Trophoblast cell (in vitro differentiated cells and primary cell): ENCODE results near the gene OR1F1.
"Not testable (repeated sequence)": the region's sequence is repeated elsewhere in the genome, so short reads cannot be mapped to it uniquely, and the experiment has no call there.

Experiments used
- DNase-seq, 2 donors: peaks; one replicate each; pipeline ENCODE4 v3.0.0-alpha.2; 2016
- H2AFZ ChIP-seq: 2 replicates; pipeline ENCODE4 v1.6.1; 2013; ENCODE audit warnings: low read length, moderate library complexity, mild to moderate bottlenecking; ENCODE audit not compliant: insufficient read depth, poor library complexity
- H2AK5ac ChIP-seq: 2 replicates; pipeline ENCODE4 v1.6.1; 2013; ENCODE audit warnings: mild to moderate bottlenecking, low read length
- H2BK120ac ChIP-seq: 2 replicates; pipeline ENCODE4 v1.6.1; 2013; ENCODE audit warnings: low read length, mild to moderate bottlenecking, moderate library complexity; ENCODE audit not compliant: insufficient read depth, poor library complexity
- H2BK12ac ChIP-seq: 2 replicates; pipeline ENCODE4 v1.6.1; 2013; ENCODE audit warnings: mild to moderate bottlenecking, low read length, moderate library complexity
- H2BK5ac ChIP-seq: 2 replicates; pipeline ENCODE4 v1.6.1; 2013; ENCODE audit warnings: low read length, low read depth, moderate library complexity, mild to moderate bottlenecking; ENCODE audit not compliant: poor library complexity
- H3K14ac ChIP-seq: 2 replicates; pipeline ENCODE4 v1.6.1; 2013; ENCODE audit warnings: mild to moderate bottlenecking, low read length
- H3K18ac ChIP-seq: 2 replicates; pipeline ENCODE4 v1.6.1; 2013; ENCODE audit warnings: mild to moderate bottlenecking, low read length
- H3K23ac ChIP-seq: 2 replicates; pipeline ENCODE4 v1.6.1; 2013; ENCODE audit warnings: low read length
- H3K27ac ChIP-seq: 2 replicates; pipeline ENCODE4 v1.5.1; 2013; ENCODE audit warnings: low read depth, mild to moderate bottlenecking, inconsistent platforms, low read length, moderate library complexity
- H3K27me3 ChIP-seq: 2 replicates; pipeline ENCODE4 v1.6.1; 2013; ENCODE audit warnings: inconsistent platforms, mild to moderate bottlenecking, low read length, moderate library complexity; ENCODE audit not compliant: insufficient read depth
- H3K36me3 ChIP-seq, 2 experiments: 1 replicate in 1 of 2; 2 replicates in 1 of 2; pipeline ENCODE4 v1.6.1; 2013; ENCODE audit warnings: low read length in 2 of 2, mild to moderate bottlenecking in 2 of 2, moderate library complexity in 1 of 2; ENCODE audit not compliant: insufficient read depth in 2 of 2, control insufficient read depth in 1 of 2
- H3K4ac ChIP-seq: 2 replicates; pipeline ENCODE4 v1.6.1; 2013; ENCODE audit warnings: low read depth, mild to moderate bottlenecking, low read length, moderate library complexity
- H3K4me1 ChIP-seq, 2 experiments: 1 replicate in 1 of 2; 2 replicates in 1 of 2; pipeline ENCODE4 v1.6.1; 2013; ENCODE audit warnings: low read length in 2 of 2, mild to moderate bottlenecking in 2 of 2, moderate library complexity in 1 of 2; ENCODE audit not compliant: insufficient read depth in 2 of 2, control insufficient read depth in 1 of 2
- H3K4me2 ChIP-seq: 2 replicates; pipeline ENCODE4 v1.6.1; 2013; ENCODE audit warnings: inconsistent platforms, mild to moderate bottlenecking, low read length, moderate library complexity
- H3K4me3 ChIP-seq: 2 replicates; pipeline ENCODE4 v1.5.1; 2013; ENCODE audit warnings: mild to moderate bottlenecking, low read depth, low read length, inconsistent platforms
- H3K79me1 ChIP-seq: one replicate; pipeline ENCODE4 v1.6.1; 2013; ENCODE audit warnings: low read length
- H3K79me2 ChIP-seq: 2 replicates; pipeline ENCODE4 v1.6.1; 2013; ENCODE audit warnings: low read length, mild to moderate bottlenecking; ENCODE audit not compliant: control insufficient read depth, insufficient read depth, poor library complexity
- H3K9ac ChIP-seq: 2 replicates; pipeline ENCODE4 v1.6.1; 2013; ENCODE audit warnings: mild to moderate bottlenecking, low read length
- H3K9me3 ChIP-seq: 2 replicates; pipeline ENCODE4 v1.6.1; 2013; ENCODE audit warnings: low read depth, mild to moderate bottlenecking, control low read depth, inconsistent platforms, low read length; ENCODE audit not compliant: insufficient read depth
- H4K12ac ChIP-seq: 2 replicates; pipeline ENCODE4 v1.6.1; 2013; ENCODE audit warnings: low read depth, mild to moderate bottlenecking, low read length, moderate library complexity
- H4K8ac ChIP-seq: 2 replicates; pipeline ENCODE4 v1.6.1; 2013; ENCODE audit warnings: low read depth, mild to moderate bottlenecking, low read length, moderate library complexity
- H4K91ac ChIP-seq: one replicate; pipeline ENCODE4 v1.6.1; 2013; ENCODE audit warnings: low read depth, mild to moderate bottlenecking, low read length, moderate library complexity
- WGBS: extraction: QIAGEN DNeasy Blood & Tissue Kit; methylation state at CpG from one replicate; pipeline ENCODE4 v1.1.7; 2013; ENCODE audit warnings: missing lambda C conversion rate; ENCODE audit not compliant: insufficient read length, insufficient coverage; ENCODE audit errors: extremely low coverage; 5-methylcytosine and 5-hydroxymethylcytosine counted together

Gene OR1F1

DNA sequence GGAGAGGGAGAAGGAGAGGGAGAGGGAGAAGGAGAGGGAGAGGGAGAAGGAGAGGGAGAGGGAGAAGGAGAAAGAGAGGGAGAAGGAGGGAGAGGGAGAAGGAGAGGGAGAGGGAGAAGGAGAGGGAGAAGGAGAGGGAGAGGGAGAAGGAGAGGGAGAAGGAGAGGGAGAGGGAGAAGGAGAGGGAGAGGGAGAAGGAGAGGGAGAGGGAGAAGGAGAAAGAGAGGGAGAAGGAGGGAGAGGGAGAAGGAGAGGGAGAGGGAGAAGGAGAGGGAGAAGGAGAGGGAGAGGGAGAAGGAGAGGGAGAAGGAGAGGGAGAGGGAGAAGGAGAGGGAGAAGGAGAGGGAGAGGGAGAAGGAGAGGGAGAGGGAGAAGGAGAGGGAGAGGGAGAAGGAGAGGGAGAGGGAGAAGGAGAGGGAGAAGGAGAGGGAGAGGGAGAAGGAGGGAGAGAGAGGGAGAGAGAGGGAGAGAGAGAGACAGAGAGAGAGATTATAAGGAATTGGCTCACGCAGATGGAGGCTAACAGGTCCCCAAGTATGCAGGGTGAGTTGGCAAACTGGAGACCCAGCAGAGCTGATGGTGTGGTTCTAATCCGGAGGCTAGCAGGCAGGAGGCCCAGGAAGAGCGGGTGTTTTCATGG lies 9.8 kb downstream of the OR1F1 start:
- not testable (repeated sequence) for H3K18ac ChIP-seq, H4K12ac ChIP-seq, H3K27me3 ChIP-seq, H3K4me1 ChIP-seq, H2BK5ac ChIP-seq, H3K4me2 ChIP-seq, H4K8ac ChIP-seq, H2BK120ac ChIP-seq, H3K79me2 ChIP-seq, H2BK12ac ChIP-seq, H3K4ac ChIP-seq, H3K79me1 ChIP-seq, H2AK5ac ChIP-seq, H2AFZ ChIP-seq, DNase-seq, H3K27ac ChIP-seq, H3K23ac ChIP-seq, H3K4me3 ChIP-seq, H3K9me3 ChIP-seq, H3K14ac ChIP-seq, H4K91ac ChIP-seq, H3K9ac ChIP-seq, H3K36me3 ChIP-seq
- WGBS, result no CpG with 5 or more reads among the region's 3 CpGs

DNA sequence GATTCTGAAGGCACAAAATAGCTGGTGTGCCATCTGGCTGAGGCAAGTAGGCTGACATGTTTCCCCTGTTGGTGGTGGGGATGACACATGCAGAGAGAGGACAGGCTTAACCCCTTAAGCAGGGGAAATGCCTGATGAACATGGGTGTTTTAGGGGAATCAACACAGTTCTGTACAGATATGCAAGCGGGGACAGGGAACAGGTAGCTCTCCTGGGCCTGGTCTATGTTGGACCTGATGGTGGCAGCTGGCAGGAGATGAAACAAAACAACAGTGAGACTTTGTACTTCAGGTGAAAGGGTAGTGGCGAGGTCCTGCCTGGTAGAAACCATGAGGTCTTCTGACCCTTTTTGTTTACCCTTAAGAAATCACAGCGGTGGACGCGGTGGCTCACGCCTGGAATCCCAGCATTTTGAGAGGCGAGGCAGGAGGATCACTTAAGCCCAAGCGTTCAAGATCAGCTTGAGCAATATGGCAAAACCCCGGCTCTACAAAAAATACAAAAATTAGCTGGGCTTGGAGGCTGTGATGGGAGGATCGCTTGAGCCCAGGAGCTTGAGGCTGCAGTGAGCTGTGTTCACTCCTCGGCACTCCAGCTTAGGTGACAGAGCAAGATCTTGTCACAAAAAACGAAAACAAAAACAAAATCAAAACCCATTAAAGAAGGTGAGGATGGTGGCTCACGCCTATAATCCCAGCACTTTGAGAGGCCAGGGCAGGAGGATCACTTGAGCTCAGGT lies 10.5 kb downstream of the OR1F1 start:
- Histone ChIP-seq H2BK12ac (no peak overlapping the region), H3K4ac (no peak overlapping the region), H3K9ac (no peak overlapping the region), H3K27me3 (no peaks in the 10 kb centered on the region), H2BK5ac (no peak overlapping the region), H4K91ac (no peak overlapping the region), H3K18ac (no peak overlapping the region), H3K23ac (no peak overlapping the region), H3K4me3 (no peak overlapping the region), H2AK5ac (no peak overlapping the region), H3K79me2 (no peaks in the 10 kb centered on the region), H3K79me1 (no peaks in the 10 kb centered on the region), H4K8ac (no peak overlapping the region), H3K27ac (no peak overlapping the region), H3K4me1 (no peaks in the 10 kb centered on the region), H3K9me3 (peaks cover 4% of the 10 kb centered on the region), H2AFZ (no peak overlapping the region), H3K14ac (no peak overlapping the region), H3K4me2 (no peak overlapping the region), H2BK120ac (no peak overlapping the region), H3K36me3 (no peaks in the 10 kb centered on the region), H4K12ac (no peak overlapping the region)
- no peak for DNase-seq
- no CpG with 5 or more reads among the region's 13 CpGs for WGBS

GRCh38 chr16:3202903-3203539 lies 15.0 kb downstream of the OR1F1 start:
- peaks cover 16% of the 10 kb centered on the region for H3K9me3 ChIP-seq
- DNase-seq, result no peak
- no CpG with 5 or more reads among the region's 6 CpGs for WGBS

DNA sequence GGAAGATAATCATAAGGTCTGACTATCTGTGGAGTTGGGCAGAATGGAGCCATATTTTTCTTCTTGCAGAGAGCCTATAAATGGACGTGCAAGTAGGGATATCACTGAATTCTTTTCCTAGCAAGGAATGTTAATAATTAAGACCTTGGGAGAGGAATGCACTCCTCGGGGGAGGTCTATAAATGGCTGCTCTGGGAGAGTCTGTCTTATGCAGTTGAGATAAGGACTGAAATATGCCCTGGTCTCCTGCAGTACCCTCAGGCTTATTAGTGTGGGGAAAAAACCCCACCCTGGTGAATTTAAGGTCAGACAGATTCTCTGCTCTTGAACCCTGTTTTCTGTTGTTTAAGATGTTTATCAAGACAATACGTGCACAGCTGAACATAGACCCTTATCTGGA lies 17.9 kb downstream of the OR1F1 start:
- not testable (repeated sequence) for H3K9ac ChIP-seq, H3K4me1 ChIP-seq, H3K18ac ChIP-seq, H2BK5ac ChIP-seq, H2AK5ac ChIP-seq, H4K8ac ChIP-seq, H2BK12ac ChIP-seq, H3K27me3 ChIP-seq, H3K79me2 ChIP-seq, H2AFZ ChIP-seq, H3K4ac ChIP-seq, H3K36me3 ChIP-seq, H4K12ac ChIP-seq, H3K27ac ChIP-seq, H3K4me2 ChIP-seq, H3K79me1 ChIP-seq, H4K91ac ChIP-seq, H2BK120ac ChIP-seq, DNase-seq, H3K23ac ChIP-seq, H3K14ac ChIP-seq, H3K4me3 ChIP-seq
- H3K9me3 ChIP-seq, result peaks cover 25% of the 10 kb centered on the region
- WGBS, result no CpG with 5 or more reads among the region's 3 CpGs

More at GRCh38 chr16:3202903-3203539, 15.0 kb downstream of the OR1F1 start:
- Histone ChIP-seq H3K79me1 (no peaks in the 10 kb centered on the region), H4K91ac (no peak overlapping the region), H3K9ac (no peak overlapping the region), H3K18ac (no peak overlapping the region), H4K12ac (no peak overlapping the region), H3K4ac (no peak overlapping the region), H3K14ac (no peak overlapping the region), H3K27me3 (no peaks in the 10 kb centered on the region), H2AK5ac (no peak overlapping the region), H3K27ac (no peak overlapping the region), H3K4me1 (no peaks in the 10 kb centered on the region), H2AFZ (no peak overlapping the region), H3K4me3 (no peak overlapping the region), H2BK12ac (no peak overlapping the region), H3K23ac (no peak overlapping the region), H2BK120ac (no peak overlapping the region), H3K79me2 (no peaks in the 10 kb centered on the region), H3K4me2 (no peak overlapping the region), H3K36me3 (no peaks in the 10 kb centered on the region), H2BK5ac (no peak overlapping the region), H4K8ac (no peak overlapping the region)
